Suprapubic skin (tissue), 4 donors: ENCODE results near the gene ATP1A3. TPM values are rescaled to one million over a fixed set of nuclear protein-coding genes. Genes with fewer than 3 reads are reported as not detected.
"Not testable (repeated sequence)": the region's sequence is repeated elsewhere in the genome, so short reads cannot be mapped to it uniquely, and the experiment has no call there.

ENCODE experiments used
- DNase-seq, 2 donors: peaks; one replicate each; pipeline ENCODE4 v3.0.0-alpha.2; 2019; ENCODE audit warnings: low spot score in 2 of 2
- H3K27ac ChIP-seq: fragments of 200-600 bp; sonication (generic); one replicate; pipeline ENCODE4 v1.5.1; 2019
- H3K27me3 ChIP-seq: fragments of 200-600 bp; sonication (generic); one replicate; pipeline ENCODE4 v1.5.1; 2019
- H3K36me3 ChIP-seq: fragments of 200-600 bp; sonication (generic); one replicate; pipeline ENCODE4 v1.5.1; 2019
- H3K4me1 ChIP-seq: fragments of 200-600 bp; sonication (generic); one replicate; pipeline ENCODE4 v1.5.1; 2019
- H3K4me3 ChIP-seq: fragments of 200-600 bp; sonication (generic); one replicate; pipeline ENCODE4 v1.5.1; 2019; ENCODE audit warnings: mild to moderate bottlenecking
- H3K9me3 ChIP-seq: fragments of 200-600 bp; sonication (generic); one replicate; pipeline ENCODE4 v1.5.1; 2019
- CTCF ChIP-seq, 2 donors: fragments of 200-600 bp in 1 of 2; fragments of 450-650 bp in 1 of 2; sonication (generic) in 1 of 2; IDR thresholded peaks; one replicate each; pipeline ENCODE4 v1.5.1; 2016 to 2019; ENCODE audit warnings: antibody characterized with exemption in 2 of 2, mild to moderate bottlenecking in 1 of 2, moderate library complexity in 1 of 2
- EP300 ChIP-seq: sonication (generic); formaldehyde crosslinking; IDR thresholded peaks from one replicate; pipeline ENCODE4 v1.6.1; 2017; ENCODE audit warnings: antibody characterized with exemption
- POLR2A ChIP-seq, 2 donors: fragments of 450-650 bp; IDR thresholded peaks; one replicate each; pipeline ENCODE4 v1.6.1; 2017; ENCODE audit warnings: antibody characterized with exemption in 2 of 2, mild to moderate bottlenecking in 2 of 2, moderate library complexity in 2 of 2
- POLR2AphosphoS5 ChIP-seq, 3 donors: sonication (generic); formaldehyde crosslinking; IDR thresholded peaks; one replicate each; pipeline ENCODE4 v1.6.1; 2017; ENCODE audit warnings: antibody characterized with exemption in 3 of 3
- WGBS: methylation state at CpG from one replicate; pipeline ENCODE4 v1.1.5; 2018; 5-methylcytosine and 5-hydroxymethylcytosine counted together
- total RNA-seq, 4 donors: library from RNA; depleted of rRNA; stranded (reverse); fragments of >200 nt; gene quantifications; one replicate each; pipeline ENCODE4 v1.1.0, GENCODE V29; 2016

ATP1A3 gene
- total RNA-seq, 4 donors from 2014 or later: not detected

- Histone ChIP-seq H3K36me3 (no peaks in the 10 kb centered on the region), H3K27me3 (no peaks in the 10 kb centered on the region), H3K4me3 (no peak overlapping the region), H3K4me1 (no peaks in the 10 kb centered on the region), H3K27ac (no peak overlapping the region), H3K9me3 (no peaks in the 10 kb centered on the region)
- no peak for DNase-seq
- TF ChIP-seq CTCF (IDR thresholded peaks at IDR 0.05): no peak
- 100% methylated on average over 2 of the region's 5 CpGs for WGBS
Measured at GRCh38 chr19:42037649-42038048, 43.6 kb upstream of the ATP1A3 start.

GRCh38 chr19:42034640-42035391, 40.8 kb upstream of the ATP1A3 start:
- H3K27me3 ChIP-seq, H3K4me1 ChIP-seq, H3K4me3 ChIP-seq, H3K36me3 ChIP-seq, H3K27ac ChIP-seq, H3K9me3 ChIP-seq, DNase-seq: not testable (repeated sequence)
- TF ChIP-seq CTCF (IDR thresholded peaks at IDR 0.05): peak; percentile 55 to 80
- WGBS: 31% methylated on average over 17 of the region's 17 CpGs

- Histone ChIP-seq H3K36me3 (no peaks in the 10 kb centered on the region), H3K4me3 (no peak overlapping the region), H3K27ac (no peak overlapping the region), H3K4me1 (no peaks in the 10 kb centered on the region), H3K9me3 (no peaks in the 10 kb centered on the region), H3K27me3 (no peaks in the 10 kb centered on the region)
- no peak for DNase-seq
- TF ChIP-seq POLR2A (IDR thresholded peaks at IDR 0.05) (no peak), EP300 (no peak), CTCF (IDR thresholded peaks at IDR 0.05) (no peak), POLR2AphosphoS5 (IDR thresholded peaks at IDR 0.05) (no peak)
- WGBS: 66% methylated on average over 5 of the region's 5 CpGs
Measured at GRCh38 chr19:42033413-42033812, 39.4 kb upstream of the ATP1A3 start.

GRCh38 chr19:42032431-42032830, 38.4 kb upstream of the ATP1A3 start:
- Histone ChIP-seq H3K4me1 (no peaks in the 10 kb centered on the region), H3K36me3 (no peaks in the 10 kb centered on the region), H3K9me3 (no peaks in the 10 kb centered on the region), H3K27me3 (no peaks in the 10 kb centered on the region), H3K27ac (no peak overlapping the region), H3K4me3 (no peak overlapping the region)
- TF ChIP-seq POLR2AphosphoS5 (IDR thresholded peaks at IDR 0.05) (no peak), POLR2A (IDR thresholded peaks at IDR 0.05) (no peak), EP300 (no peak), CTCF (IDR thresholded peaks at IDR 0.05) (no peak)
- 66% methylated on average over 5 of the region's 5 CpGs for WGBS
- no peak for DNase-seq

GRCh38 chr19:42030645-42031440, 36.8 kb upstream of the ATP1A3 start:
- Histone ChIP-seq H3K27ac (no peak overlapping the region), H3K27me3 (no peaks in the 10 kb centered on the region), H3K9me3 (no peaks in the 10 kb centered on the region), H3K4me1 (no peaks in the 10 kb centered on the region), H3K36me3 (no peaks in the 10 kb centered on the region), H3K4me3 (no peak overlapping the region)
- WGBS: 84% methylated on average over 7 of the region's 7 CpGs
- no peak for TF ChIP-seq EP300
- TF ChIP-seq CTCF (IDR thresholded peaks at IDR 0.05): no peak
- no peak for TF ChIP-seq POLR2A (IDR thresholded peaks at IDR 0.05)
- TF ChIP-seq POLR2AphosphoS5 (IDR thresholded peaks at IDR 0.05): no peak
- DNase-seq: no peak
